Fibroblast of peridontal ligament (primary cell): ENCODE measurements around the gene CCDC148.

Experiments used
- DNase-seq: peaks from one replicate; pipeline ENCODE4 v3.0.0-alpha.2; 2010; ENCODE audit errors: extremely low read depth

CCDC148 gene

GRCh38 chr2:158456309-158457066, at the start of gene CCDC148, which contains the start of gene PKP4:
Gene CCDC148 (minus strand): TSS chr2:158456753. CDS start chr2:158456439, 314 bp downstream.
Gene PKP4 (plus strand): TSS chr2:158456952. CDS start chr2:158533185, 76,233 bp downstream.
- DNase-seq = peak; percentile 86

- no peak for DNase-seq
These were observed 48.9 kb upstream of the CCDC148 start for GRCh38 chr2:158505448-158505934.

DNA sequence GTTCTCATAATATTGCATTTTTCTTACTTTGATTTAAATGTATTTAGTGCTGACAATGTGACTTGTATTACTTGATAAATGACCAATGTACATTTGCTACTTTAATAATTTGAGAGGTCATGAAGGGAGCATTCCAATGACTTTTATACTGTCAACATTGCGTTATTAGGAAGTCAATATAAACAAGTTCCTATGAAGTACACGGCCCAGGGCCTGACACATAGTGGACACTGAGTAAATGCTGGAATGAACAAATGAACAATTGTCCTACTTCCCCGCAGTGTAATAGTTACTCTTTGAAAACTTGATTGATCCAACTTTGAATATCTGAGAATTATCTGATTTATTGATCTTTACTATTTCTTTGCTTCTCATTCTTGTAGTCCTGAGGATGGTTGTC, 47.5 kb upstream of the CCDC148 start:
- no peak for DNase-seq

DNA sequence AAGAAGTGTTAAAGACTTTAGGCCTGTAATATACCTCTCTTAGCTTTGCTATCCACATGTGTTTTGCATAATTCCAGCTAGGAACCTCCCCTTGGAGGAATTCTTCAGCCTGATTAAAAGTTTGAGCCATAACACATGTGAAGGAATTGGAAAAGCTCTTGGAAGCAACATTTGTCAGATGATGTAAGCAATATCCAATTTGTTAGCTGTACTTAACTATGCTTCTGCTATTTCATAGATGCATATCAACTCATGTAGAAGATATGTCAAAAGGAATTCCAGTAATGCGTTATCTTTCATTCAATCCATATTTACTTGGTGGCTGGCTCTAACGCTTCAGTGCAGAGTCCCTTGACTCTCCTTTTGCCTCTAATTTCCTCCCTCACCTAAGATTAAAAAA, 46.4 kb upstream of the CCDC148 start:
- DNase-seq = peak; percentile 98

DNA sequence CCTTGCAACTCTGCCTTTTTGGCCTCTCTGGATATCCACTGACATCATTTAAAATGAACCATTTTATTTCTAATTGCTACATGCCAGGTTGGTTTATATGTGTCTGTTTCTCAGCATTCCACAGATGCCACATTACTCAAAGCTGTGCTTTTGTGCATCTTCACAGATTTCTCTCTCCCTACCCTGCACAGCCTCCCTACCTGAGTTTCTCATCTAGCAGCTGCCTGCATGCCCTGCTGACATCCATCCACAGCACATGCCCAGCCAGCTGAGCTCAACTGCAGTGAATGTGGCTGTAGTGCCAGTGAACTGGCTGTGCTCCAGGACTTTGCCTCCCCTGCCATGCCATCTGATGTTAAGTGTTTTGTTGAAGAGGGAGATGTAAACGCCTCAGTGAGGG, 44.7 kb upstream of the CCDC148 start:
- DNase-seq = no peak

DNA sequence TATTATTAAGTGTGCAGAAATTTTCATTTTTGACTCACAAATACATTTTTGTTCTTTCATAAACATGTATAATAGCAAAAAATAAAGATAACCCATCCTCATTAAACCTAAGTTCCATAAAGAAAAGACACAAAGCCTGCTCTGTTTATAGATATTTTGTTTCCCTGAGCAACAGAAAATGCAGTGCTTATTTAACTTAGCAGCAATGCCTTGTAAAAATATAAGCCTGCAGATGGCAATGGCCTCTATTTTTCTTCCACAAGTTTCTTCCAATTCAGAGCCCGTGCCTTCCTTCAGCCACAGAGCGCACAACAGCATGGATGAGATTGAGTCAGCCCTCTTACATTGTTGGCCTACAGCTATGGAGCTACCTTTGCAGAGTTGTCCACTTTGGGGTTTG, 43.8 kb upstream of the CCDC148 start:
- DNase-seq = no peak

DNA sequence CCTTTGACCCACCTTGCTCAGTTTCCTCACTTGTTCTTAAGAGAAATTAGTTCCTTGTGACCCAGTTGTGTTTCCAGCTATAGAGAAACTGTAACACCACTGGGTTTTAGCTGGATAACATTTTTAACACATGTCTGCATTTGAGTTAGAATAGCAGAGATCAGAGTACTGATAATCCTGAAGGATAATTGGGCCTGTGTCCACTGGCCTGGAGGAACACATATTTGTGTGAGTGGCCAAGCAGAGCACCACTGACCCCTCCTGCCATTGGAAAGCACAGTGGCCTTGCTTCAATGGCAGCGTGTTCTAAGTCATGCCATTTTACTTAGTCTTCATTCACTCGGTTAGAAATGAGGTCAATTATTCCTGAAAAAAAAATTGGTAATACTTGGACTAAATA, 42.8 kb upstream of the CCDC148 start:
- DNase-seq = no peak

- no peak for DNase-seq
These were observed 42.2 kb upstream of the CCDC148 start for GRCh38 chr2:158498749-158499136.

- DNase-seq = peak; percentile 60
These were observed 41.6 kb upstream of the CCDC148 start for GRCh38 chr2:158498043-158498748.

DNA sequence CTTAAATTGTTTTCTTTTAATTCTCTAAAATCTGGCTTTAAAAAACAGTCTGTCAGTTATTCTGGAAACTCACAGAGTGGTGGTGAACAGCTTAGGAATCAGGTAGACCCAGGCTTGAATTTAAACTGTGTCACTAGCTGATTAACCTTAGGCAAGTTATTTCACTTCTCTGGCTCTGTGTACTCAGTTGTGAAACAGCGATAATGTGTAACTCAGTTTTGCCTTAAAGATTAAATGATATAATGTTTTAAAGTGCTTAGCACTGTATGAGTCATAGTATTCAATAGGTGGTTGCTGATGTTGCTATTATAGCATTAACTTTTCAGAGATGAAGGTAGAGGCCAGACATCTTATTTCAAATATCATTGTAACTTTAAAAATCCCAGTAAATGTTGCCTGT, 40.9 kb upstream of the CCDC148 start:
- no peak for DNase-seq

- DNase-seq = no peak
These were observed 40.4 kb upstream of the CCDC148 start for GRCh38 chr2:158496986-158497385.

DNA sequence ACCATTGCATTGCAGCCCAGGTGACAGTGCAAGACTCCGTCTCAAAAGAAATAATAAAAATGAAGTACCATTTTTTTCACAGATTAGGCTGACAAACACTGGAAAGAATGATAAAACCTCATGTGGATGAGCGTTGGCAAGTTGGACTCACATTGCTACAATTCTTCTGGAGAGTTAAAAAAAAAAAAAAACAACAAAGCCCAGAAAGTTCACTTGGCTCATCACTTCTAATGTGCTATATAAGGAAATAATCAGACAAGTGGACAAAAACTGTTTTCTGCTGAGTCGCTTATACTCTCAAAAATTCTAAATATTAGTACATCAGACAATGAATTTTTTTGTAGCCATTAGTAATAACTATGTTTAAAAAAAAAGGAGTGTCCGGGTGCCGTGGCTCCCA, 38.6 kb upstream of the CCDC148 start:
- peak; percentile 85 for DNase-seq

- peak; percentile 48 for DNase-seq
These were observed 36.9 kb upstream of the CCDC148 start for GRCh38 chr2:158493458-158493857.

- DNase-seq = no peak
These were observed 34.5 kb upstream of the CCDC148 start for GRCh38 chr2:158491072-158491471.

DNA sequence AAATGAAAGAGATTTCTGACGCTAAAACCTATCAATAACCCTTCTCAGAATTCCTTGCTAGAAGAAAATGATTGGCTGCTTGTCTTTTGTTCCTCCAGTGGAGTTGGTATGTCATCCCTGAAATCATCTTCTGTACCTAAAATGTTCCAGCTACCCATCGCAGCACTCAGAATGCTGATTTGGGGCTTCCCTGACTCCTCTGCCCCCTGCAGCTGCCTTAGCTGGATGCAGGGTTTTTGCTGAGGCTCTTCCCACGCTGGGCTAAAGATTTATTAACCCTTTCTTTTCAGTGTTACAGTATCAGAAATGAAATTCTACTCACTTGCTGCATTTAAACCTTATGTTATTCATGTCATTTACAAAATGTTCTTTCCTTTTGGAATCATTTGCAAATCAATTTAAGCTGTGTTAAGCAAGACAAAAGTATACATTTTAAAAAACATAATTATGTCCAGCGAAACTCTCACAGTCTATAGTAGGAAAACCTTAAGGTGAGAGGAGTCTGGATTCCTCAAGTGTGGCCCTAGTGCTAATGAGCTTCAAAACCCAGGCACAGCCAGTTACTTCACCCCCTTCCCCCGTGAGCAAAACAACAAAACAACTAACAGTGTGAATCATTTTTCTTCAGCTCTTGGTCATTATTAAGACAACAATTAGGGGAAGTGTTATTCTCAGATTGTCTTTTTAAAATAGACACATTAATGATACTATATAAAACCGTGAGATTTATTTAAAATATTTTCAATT, 33.0 kb upstream of the CCDC148 start:
- DNase-seq = no peak

- DNase-seq = no peak
These were observed 32.1 kb upstream of the CCDC148 start for GRCh38 chr2:158488442-158489216.

DNA sequence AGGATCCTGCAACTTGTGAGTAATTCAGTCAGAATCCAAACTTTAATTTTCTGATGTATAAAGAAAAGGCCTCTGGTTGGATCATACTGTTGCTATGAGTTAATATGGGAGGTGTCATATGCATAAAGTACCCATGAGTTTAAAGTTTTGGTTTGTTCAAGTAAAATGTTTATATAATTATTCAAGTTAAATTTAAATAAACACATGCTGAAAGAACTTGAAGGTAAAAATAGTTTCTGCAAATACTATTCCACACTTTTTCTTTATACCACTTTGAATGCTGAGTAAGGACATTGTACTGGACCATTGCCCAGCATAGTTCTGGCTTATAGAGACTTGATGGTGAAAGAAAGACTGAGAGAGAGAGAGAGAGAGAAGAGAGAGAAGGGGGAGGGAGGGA, 30.9 kb upstream of the CCDC148 start:
- DNase-seq = peak; percentile 90

DNA sequence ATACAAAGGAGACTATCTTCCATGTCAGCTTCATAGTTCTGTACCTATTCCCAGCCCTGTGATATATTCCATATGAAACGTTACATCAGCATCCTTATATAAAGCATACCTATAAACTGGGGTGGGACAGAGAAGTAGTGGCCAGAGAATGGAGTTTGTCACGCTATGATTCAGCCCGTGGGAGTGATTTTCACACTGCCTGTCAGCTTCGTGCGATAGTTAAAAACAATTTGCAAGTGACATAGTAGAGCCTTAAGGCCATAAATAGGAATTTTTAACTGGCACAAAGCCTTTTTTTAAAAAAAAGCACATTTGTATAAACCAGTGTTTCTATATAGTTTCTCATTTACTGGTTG, 30.4 kb upstream of the CCDC148 start:
- no peak for DNase-seq

- no peak for DNase-seq
These were observed 29.8 kb upstream of the CCDC148 start for GRCh38 chr2:158486150-158486969.

- DNase-seq = no peak
These were observed 28.5 kb upstream of the CCDC148 start for GRCh38 chr2:158484892-158485556.
